ENCODE results near the gene TM4SF18. TPM values are rescaled to one million over a fixed set of nuclear protein-coding genes. Genes with fewer than 3 reads are reported as not detected.
A peak's percentile ranks its signal among the peaks of the same experiment; 100 is the strongest.

Gene TM4SF18
- polyA plus RNA-seq, 1 of the 3 experiments (the other 2 are of a cell fraction), result 0.30 TPM

DNA sequence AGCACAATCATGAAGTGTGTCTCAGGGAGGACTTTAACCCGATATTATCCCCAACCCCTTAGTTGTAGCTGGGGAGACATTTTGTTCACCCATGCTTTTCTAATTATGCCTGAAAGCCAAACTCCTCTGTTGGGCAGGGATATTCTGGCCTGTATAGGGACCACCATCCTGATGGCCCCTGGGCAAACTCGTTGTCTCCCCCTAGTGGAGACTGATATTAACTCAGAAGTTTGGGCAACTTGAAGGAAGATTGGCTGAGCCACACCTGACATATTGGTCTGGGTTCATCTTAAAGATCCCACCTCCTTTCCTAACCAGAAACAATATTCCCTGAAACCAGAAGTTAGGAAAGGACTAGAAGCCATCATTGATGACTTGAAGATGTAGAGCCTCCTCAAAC is 42.3 kb downstream of the TM4SF18 start:
- H3K27ac ChIP-seq (ENCODE audit: low read depth in 2 of 2, low read length in 1 of 2), result no peak overlapping the region
- peak; percentile 16 for DNase-seq
- H3K4me1 ChIP-seq (ENCODE audit: control insufficient read depth in 1 of 2, insufficient read depth in 2 of 2, low read depth in 1 of 2, low read length in 1 of 2), result no peaks in the 10 kb centered on the region
- H3K4me2 ChIP-seq, result no peak overlapping the region
- H3K9me3 ChIP-seq, result no peaks in the 10 kb centered on the region
- no peaks in the 10 kb centered on the region for H3K79me2 ChIP-seq (ENCODE audit: insufficient read depth)
- 30% methylated on average over 2 of the region's 2 CpGs for WGBS (ENCODE audit: low lambda C conversion rate)
- no peaks in the 10 kb centered on the region for H4K20me1 ChIP-seq (ENCODE audit: insufficient read depth)
- no peaks in the 10 kb centered on the region for H3F3A ChIP-seq (replicated peaks; ENCODE audit: insufficient read depth)
- no peak overlapping the region for H2AFZ ChIP-seq (ENCODE audit: low read depth)
- CTCF ChIA-PET, result interaction anchor here (1.3 kb wide), 1 partner anchor 10 kb away, joined by 3 read pairs; no protein-coding TSS in a partner anchor
- no peak overlapping the region for H3K9ac ChIP-seq
- no peaks in the 10 kb centered on the region for H3K9me2 ChIP-seq
- H3K27me3 ChIP-seq (ENCODE audit: insufficient read depth), result no peaks in the 10 kb centered on the region
- POLR2A ChIA-PET, result no interaction called here
- H3K4me3 ChIP-seq (ENCODE audit: low read depth in 2 of 2, low read length in 1 of 2), result no peak overlapping the region; a peak in 1 of 4 replicates
- TF ChIP-seq GATA2 (CRISPR knock-in tag; IDR thresholded peaks at IDR 0.05) (no peak), NRF1 (IDR thresholded peaks at IDR 0.05; ENCODE audit: low read depth, low read length) (no peak), ELF1 (IDR thresholded peaks at IDR 0.05) (no peak), TAF1 (IDR thresholded peaks at IDR 0.05; ENCODE audit: borderline replicate concordance, low read depth, low read length) (no peak), CTCF (IDR thresholded peaks at IDR 0.05) (peak; percentile 59), MXI1 (IDR thresholded peaks at IDR 0.05; ENCODE audit: low read depth, low read length) (no peak)
- no peaks in the 10 kb centered on the region for H3K36me3 ChIP-seq (replicated peaks in 1 of 2; ENCODE audit: control insufficient read depth in 1 of 2, insufficient read depth in 2 of 2, low read length in 1 of 2)

DNA sequence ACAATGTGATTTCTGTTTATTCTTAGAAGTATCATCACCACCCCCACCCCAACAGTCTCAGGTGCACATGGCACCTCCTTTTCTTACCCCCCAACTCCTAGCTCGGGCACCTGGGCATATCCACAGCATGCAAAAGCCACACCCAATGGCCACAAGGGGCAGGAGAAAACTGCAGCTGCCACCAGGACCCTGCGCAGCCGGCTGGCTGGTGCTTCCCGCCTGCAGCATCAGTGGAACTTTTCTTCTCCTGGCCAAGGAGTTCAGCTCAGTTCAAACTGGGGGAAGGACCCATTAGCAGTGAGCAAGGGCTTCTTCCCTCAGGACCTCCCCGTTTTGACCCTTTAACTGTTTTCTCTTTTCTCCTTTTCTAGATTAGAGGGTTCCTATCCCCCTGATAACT is 44.8 kb downstream of the TM4SF18 start:
- Histone ChIP-seq H3K9me3 (no peaks in the 10 kb centered on the region), H3K4me3 (ENCODE audit: low read depth in 2 of 2, low read length in 1 of 2) (no peak overlapping the region), H4K20me1 (ENCODE audit: insufficient read depth) (no peaks in the 10 kb centered on the region), H3K27me3 (ENCODE audit: insufficient read depth) (no peaks in the 10 kb centered on the region), H3K27ac (ENCODE audit: low read depth in 2 of 2, low read length in 1 of 2) (no peak overlapping the region), H2AFZ (ENCODE audit: low read depth) (no peak overlapping the region), H3K4me2 (no peak overlapping the region), H3K9me2 (no peaks in the 10 kb centered on the region), H3K36me3 (replicated peaks in 1 of 2; ENCODE audit: control insufficient read depth in 1 of 2, insufficient read depth in 2 of 2, low read length in 1 of 2) (no peaks in the 10 kb centered on the region), H3F3A (replicated peaks; ENCODE audit: insufficient read depth) (no peaks in the 10 kb centered on the region), H3K4me1 (ENCODE audit: control insufficient read depth in 1 of 2, insufficient read depth in 2 of 2, low read depth in 1 of 2, low read length in 1 of 2) (no peaks in the 10 kb centered on the region), H3K79me2 (ENCODE audit: insufficient read depth) (no peaks in the 10 kb centered on the region), H3K9ac (no peak overlapping the region)
- TF ChIP-seq FOXM1 (IDR thresholded peaks at IDR 0.05; ENCODE audit: low read depth) (no peak), RCOR1 (IDR thresholded peaks at IDR 0.05; ENCODE audit: low read length) (no peak), SIN3A (IDR thresholded peaks at IDR 0.05; ENCODE audit: borderline replicate concordance, low read depth, low read length) (no peak), POLR2AphosphoS5 (IDR thresholded peaks at IDR 0.05; ENCODE audit: low read depth, low read length) (no peak), SMC3 (IDR thresholded peaks at IDR 0.05; ENCODE audit: low read depth, low read length) (no peak), JUND (IDR thresholded peaks at IDR 0.05) (no peak), GATA2 (CRISPR knock-in tag; IDR thresholded peaks at IDR 0.05) (no peak), FOSL2 (IDR thresholded peaks at IDR 0.05; ENCODE audit: borderline replicate concordance, low read depth) (no peak), RAD21 (IDR thresholded peaks at IDR 0.05; ENCODE audit: low read length) (no peak), TCF12 (IDR thresholded peaks at IDR 0.05) (no peak), MEF2A (IDR thresholded peaks at IDR 0.05; ENCODE audit: borderline replicate concordance, low read depth) (no peak), NFIC (IDR thresholded peaks at IDR 0.05; ENCODE audit: borderline replicate concordance) (no peak), TAF1 (IDR thresholded peaks at IDR 0.05; ENCODE audit: borderline replicate concordance, low read depth, low read length) (no peak), FOXJ3 (CRISPR knock-in tag; IDR thresholded peaks at IDR 0.05) (no peak), GABPA (IDR thresholded peaks at IDR 0.05; ENCODE audit: low read depth) (no peak), RXRA (IDR thresholded peaks at IDR 0.05; ENCODE audit: borderline replicate concordance, low read depth) (no peak)
- TF ChIP-seq, protein P1, sequence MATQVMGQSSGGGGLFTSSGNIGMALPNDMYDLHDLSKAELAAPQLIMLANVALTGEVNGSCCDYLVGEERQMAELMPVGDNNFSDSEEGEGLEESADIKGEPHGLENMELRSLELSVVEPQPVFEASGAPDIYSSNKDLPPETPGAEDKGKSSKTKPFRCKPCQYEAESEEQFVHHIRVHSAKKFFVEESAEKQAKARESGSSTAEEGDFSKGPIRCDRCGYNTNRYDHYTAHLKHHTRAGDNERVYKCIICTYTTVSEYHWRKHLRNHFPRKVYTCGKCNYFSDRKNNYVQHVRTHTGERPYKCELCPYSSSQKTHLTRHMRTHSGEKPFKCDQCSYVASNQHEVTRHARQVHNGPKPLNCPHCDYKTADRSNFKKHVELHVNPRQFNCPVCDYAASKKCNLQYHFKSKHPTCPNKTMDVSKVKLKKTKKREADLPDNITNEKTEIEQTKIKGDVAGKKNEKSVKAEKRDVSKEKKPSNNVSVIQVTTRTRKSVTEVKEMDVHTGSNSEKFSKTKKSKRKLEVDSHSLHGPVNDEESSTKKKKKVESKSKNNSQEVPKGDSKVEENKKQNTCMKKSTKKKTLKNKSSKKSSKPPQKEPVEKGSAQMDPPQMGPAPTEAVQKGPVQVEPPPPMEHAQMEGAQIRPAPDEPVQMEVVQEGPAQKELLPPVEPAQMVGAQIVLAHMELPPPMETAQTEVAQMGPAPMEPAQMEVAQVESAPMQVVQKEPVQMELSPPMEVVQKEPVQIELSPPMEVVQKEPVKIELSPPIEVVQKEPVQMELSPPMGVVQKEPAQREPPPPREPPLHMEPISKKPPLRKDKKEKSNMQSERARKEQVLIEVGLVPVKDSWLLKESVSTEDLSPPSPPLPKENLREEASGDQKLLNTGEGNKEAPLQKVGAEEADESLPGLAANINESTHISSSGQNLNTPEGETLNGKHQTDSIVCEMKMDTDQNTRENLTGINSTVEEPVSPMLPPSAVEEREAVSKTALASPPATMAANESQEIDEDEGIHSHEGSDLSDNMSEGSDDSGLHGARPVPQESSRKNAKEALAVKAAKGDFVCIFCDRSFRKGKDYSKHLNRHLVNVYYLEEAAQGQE (IDR thresholded peaks at IDR 0.05; ENCODE audit: low read depth, low read length), result no peak
- TF ChIP-seq, protein P2, sequence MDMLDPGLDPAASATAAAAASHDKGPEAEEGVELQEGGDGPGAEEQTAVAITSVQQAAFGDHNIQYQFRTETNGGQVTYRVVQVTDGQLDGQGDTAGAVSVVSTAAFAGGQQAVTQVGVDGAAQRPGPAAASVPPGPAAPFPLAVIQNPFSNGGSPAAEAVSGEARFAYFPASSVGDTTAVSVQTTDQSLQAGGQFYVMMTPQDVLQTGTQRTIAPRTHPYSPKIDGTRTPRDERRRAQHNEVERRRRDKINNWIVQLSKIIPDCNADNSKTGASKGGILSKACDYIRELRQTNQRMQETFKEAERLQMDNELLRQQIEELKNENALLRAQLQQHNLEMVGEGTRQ (IDR thresholded peaks at IDR 0.05; ENCODE audit: borderline replicate concordance, low read depth, low read length), result no peak
- ChIA-PET CTCF (no interaction called here), POLR2A (no interaction called here)
- no peak for DNase-seq
- WGBS (ENCODE audit: low lambda C conversion rate), result 72% methylated on average over 5 of the region's 5 CpGs
